IPS-18c (cell line): Measurements from ENCODE around the gene LGALS9C.
"Not testable (repeated sequence)": the region's sequence is repeated elsewhere in the genome, so short reads cannot be mapped to it uniquely, and the experiment has no call there.

Source experiments
- H3K4me3 ChIP-seq: 2 replicates; pipeline ENCODE4 v1.7.0; 2013; ENCODE audit warnings: low read depth, mild to moderate bottlenecking, low read length, moderate library complexity; ENCODE audit not compliant: insufficient read depth
- H3K9me3 ChIP-seq: one replicate; pipeline ENCODE4 v1.6.1; 2013; ENCODE audit warnings: mild to moderate bottlenecking, low read length, moderate library complexity; ENCODE audit not compliant: control insufficient read depth, insufficient read depth

Gene LGALS9C

GRCh38 chr17:18470345-18470930 is 6.2 kb upstream of the LGALS9C start:
- H3K4me3 ChIP-seq, H3K9me3 ChIP-seq: not testable (repeated sequence)

DNA sequence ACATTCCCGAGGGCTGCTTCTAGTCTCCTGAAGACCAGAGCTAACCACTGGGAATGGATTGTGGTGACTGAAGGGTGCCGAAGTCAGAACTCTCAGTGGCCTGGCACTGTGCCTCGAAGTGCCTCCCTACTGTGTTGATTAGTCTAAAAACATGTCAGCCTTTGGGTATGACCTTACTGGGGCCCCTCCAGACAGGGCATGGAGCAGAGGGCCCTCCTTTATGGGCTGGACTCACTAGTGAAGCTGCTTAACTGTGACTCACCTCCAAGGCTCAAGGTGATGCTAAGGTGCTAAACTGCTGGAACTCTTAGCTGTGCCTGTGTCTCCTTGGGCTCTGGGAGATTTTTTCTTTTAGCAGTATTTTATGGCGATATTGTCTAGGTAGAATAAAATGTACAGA is 2.6 kb upstream of the LGALS9C start:
- not testable (repeated sequence) for H3K9me3 ChIP-seq

GRCh38 chr17:18474754-18475153 is 1.8 kb upstream of the LGALS9C start:
- not testable (repeated sequence) for H3K9me3 ChIP-seq, H3K4me3 ChIP-seq

More for the DNA sequence above, 2.6 kb upstream of the LGALS9C start:
- not testable (repeated sequence) for H3K4me3 ChIP-seq

DNA sequence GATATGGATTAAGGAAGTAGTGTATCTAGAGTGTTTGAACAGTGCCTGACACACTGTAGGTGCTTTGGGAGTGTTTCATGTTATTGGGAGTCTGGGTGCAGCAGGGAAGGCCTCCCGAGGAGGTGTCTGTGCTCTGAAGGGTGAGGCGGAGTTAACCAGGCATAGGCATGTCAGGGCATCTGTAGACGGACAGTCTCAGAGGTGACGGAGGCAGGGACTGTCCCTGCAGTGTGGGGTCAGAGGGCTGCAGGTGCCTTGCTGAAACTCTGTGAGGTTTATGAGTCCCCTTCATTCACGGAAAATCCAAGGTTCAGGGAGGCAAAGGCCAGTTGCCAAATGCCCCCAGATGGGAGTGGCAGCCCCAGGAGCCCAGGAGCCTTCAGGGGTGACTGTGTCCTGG is 778 bp downstream of the LGALS9C start:
- not testable (repeated sequence) for H3K9me3 ChIP-seq

DNA sequence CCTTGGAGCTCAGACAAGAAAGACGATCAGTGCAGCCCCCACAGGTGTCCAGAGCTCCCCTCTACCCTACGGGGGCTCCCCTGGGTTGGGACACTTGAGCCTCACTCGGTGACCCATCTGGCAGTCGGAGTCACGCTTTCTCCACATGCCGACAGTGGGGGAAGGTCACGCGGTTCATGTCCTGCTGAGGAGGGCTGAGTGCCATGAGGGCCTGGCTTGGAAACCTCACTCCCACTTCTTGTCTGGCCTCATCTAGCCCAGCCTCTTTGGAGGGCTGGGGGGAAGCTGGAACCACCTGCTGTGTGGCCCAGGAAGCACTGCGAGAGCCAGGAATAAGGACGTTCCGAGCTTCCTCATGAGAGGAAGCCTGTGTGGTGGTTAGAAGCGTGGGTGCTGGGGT is 1.8 kb downstream of the LGALS9C start:
- not testable (repeated sequence) for H3K4me3 ChIP-seq, H3K9me3 ChIP-seq

More for the DNA sequence above, 778 bp downstream of the LGALS9C start:
- H3K4me3 ChIP-seq: not testable (repeated sequence)

GRCh38 chr17:18478977-18479595 is 2.5 kb downstream of the LGALS9C start:
- not testable (repeated sequence) for H3K9me3 ChIP-seq, H3K4me3 ChIP-seq

GRCh38 chr17:18481775-18482174 is 5.2 kb downstream of the LGALS9C start:
- H3K9me3 ChIP-seq, H3K4me3 ChIP-seq: not testable (repeated sequence)

DNA sequence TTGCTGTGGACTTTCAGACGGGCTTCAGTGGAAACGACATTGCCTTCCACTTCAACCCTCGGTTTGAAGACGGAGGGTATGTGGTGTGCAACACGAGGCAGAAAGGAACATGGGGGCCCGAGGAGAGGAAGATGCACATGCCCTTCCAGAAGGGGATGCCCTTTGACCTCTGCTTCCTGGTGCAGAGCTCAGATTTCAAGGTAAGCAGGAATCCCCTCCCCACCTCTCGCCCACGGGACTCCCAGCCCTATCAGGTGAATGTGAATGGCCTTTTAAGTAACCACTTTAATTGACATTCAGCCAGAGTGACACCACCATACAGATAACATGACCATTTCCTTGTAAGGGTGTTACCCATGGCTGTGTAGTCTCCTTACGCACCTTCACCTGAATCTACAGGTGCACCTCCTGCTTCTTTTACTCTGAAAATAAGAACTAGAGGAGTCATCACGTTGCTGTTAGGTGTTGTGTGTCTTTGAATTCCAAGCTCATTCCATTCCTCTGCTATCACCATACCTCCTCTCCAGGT is 9.4 kb downstream of the LGALS9C start:
- not testable (repeated sequence) for H3K4me3 ChIP-seq, H3K9me3 ChIP-seq

DNA sequence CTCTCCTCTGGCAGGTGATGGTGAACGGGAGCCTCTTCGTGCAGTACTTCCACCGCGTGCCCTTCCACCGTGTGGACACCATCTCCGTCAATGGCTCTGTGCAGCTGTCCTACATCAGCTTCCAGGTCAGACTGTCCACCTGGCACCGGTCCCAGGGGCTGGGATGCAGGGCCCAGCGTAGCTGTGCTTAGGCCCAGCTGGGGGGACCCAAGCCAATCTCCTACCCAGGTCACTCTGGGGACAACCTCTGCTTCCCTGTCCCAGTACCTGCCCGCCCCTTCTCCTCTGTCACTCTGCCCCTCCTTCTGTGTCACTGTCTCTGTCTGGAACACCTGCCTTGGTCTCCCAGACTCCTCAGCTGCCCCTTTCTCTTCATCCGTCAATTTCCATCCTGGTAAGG is 11.0 kb downstream of the LGALS9C start:
- H3K9me3 ChIP-seq, H3K4me3 ChIP-seq: not testable (repeated sequence)

- H3K4me3 ChIP-seq, H3K9me3 ChIP-seq: not testable (repeated sequence)
Measured at GRCh38 chr17:18488622-18489021, 12.0 kb downstream of the LGALS9C start.

- H3K4me3 ChIP-seq, H3K9me3 ChIP-seq: not testable (repeated sequence)
Measured at GRCh38 chr17:18490016-18490415, 13.4 kb downstream of the LGALS9C start.

DNA sequence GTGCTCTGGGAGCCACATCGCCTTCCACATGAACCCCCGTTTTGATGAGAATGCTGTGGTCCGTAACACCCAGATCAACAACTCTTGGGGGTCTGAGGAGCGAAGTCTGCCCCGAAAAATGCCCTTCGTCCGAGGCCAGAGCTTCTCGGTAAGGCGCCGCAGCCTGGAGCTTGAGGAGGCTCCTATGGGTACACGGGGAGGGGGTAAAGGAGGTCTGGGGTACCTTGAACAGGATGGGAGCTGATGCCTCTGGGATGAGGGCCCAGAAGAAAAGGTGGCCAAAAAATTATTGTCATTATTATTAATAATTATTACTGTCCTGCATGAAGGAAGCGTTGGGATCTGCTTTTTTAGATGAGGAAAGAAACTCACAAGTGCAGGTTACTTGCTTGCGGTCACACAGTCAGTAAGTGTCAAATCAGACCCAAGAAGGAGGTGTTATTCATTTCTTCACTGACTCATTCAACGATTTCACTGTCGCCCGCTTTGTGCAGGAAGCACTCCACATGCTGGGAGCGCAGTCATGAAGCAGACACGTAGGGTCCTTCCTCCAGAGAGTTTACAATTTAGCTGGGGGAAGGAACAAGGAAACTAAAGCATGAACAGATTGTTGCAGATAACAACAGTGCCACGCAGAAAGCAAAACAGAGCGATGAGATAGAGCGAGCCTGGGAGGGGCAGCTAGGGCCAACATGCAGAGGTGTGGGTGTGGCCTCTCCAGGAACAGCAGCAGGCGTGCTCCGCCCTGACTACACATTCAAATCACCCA is 16.3 kb downstream of the LGALS9C start:
- not testable (repeated sequence) for H3K4me3 ChIP-seq, H3K9me3 ChIP-seq

GRCh38 chr17:18494250-18494768 is 17.7 kb downstream of the LGALS9C start:
- not testable (repeated sequence) for H3K9me3 ChIP-seq

GRCh38 chr17:18497044-18497443 is 20.5 kb downstream of the LGALS9C start:
- not testable (repeated sequence) for H3K9me3 ChIP-seq

More at GRCh38 chr17:18494250-18494768, 17.7 kb downstream of the LGALS9C start:
- H3K4me3 ChIP-seq: not testable (repeated sequence)

DNA sequence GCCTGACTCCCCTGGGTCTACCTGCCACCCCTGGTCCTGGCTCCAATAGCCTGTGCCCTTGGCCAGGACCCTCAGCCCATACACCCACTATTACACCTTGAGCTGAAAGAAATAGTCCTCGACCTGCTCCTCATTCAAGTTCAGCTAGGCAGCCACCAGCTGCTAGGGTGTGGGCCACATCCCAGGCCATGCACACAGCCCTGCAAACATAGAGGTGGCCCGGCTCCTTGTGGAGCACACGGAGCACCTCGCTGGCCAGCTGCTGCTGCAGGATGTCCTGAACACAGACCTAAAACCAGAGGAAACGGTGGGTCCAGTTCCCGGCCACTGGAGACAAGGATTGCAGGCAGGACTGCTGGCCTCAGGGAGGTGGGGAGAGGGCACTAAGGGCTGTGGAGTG is 22.5 kb downstream of the LGALS9C start:
- not testable (repeated sequence) for H3K4me3 ChIP-seq, H3K9me3 ChIP-seq

More at GRCh38 chr17:18497044-18497443, 20.5 kb downstream of the LGALS9C start:
- not testable (repeated sequence) for H3K4me3 ChIP-seq

DNA sequence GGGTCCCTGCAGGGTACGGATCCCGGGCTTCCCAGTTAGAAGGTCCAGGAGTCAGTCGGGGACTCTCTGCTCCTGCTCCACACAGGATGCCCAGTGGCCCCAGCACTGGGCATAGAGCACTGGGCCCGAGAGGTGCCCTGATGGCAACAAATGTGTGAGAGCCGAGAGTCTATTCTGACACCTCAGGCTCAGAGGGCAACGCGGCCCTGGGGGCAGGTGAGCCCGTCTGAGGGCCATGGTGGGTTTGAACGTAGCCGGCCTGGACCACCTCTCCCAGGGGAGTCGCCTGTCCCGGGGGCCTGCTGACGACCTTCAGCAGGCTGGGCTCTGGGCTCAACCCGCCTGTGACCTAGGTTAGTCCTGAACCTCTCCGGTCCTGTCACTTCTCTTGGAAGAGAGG is 23.2 kb downstream of the LGALS9C start:
- H3K4me3 ChIP-seq, H3K9me3 ChIP-seq: not testable (repeated sequence)

DNA sequence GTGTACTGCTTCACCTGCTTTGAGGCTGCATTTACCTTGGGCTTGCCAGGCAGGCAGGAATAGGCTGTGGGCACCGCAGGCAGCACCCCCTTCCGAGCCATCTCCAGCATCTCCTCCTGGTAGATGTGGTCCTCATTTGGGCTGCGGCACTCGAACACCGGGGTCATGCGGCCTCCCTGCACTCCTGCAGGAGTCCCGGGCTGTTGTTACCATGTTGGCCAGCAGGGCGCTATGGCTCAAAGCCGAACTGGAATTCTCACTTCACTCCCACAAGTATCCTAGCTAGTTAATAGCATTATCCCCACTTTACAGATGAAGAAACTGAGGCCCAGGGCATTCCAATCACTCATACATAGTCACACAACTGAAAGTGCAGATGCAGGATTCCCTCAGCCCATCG is 23.7 kb downstream of the LGALS9C start:
- not testable (repeated sequence) for H3K4me3 ChIP-seq, H3K9me3 ChIP-seq

DNA sequence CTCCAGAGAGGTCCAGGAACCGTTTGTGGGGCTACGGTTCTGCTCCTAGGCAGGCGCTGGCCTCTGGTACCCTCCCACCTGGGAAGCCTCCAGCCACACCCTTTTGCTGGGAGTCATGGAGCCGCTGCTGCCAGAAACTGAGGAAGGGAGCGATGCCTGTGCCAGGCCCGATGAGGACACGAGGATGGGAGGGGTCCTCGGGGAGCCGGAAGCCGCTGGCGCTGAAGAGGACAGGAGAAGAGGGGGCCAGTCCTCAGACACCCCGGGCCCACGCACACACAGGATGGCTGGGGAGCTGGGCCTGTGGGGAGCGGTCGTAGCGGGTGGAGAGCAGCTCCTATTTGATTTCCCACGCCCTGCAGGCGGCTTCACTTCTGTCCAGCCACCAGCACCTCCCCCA is 24.2 kb downstream of the LGALS9C start:
- H3K9me3 ChIP-seq: not testable (repeated sequence)

More for the DNA sequence above, 24.2 kb downstream of the LGALS9C start:
- H3K4me3 ChIP-seq: not testable (repeated sequence)
